Progenitor cell of endocrine pancreas (in vitro differentiated cells): ENCODE measurements around the gene DNM2. TPM values are rescaled to one million over a fixed set of nuclear protein-coding genes. Genes with fewer than 3 reads are reported as not detected.

Experiments
- DNase-seq: peaks from one replicate; pipeline ENCODE4 v3.0.0; 2021; ENCODE audit warnings: low spot score; ENCODE audit not compliant: unreplicated experiment
- H3K27ac Mint-ChIP-seq: 2 replicates; pipeline ENCODE4 v1.8.0; 2021; ENCODE audit warnings: mild to moderate bottlenecking, moderate library complexity, mixed read lengths
- H3K27me3 Mint-ChIP-seq: 2 replicates; pipeline ENCODE4 v1.8.0; 2021; ENCODE audit warnings: mixed read lengths
- H3K36me3 Mint-ChIP-seq: 2 replicates; pipeline ENCODE4 v1.8.0; 2022; ENCODE audit warnings: mixed read lengths; ENCODE audit not compliant: insufficient read depth
- H3K4me1 Mint-ChIP-seq: 2 replicates; pipeline ENCODE4 v1.8.0; 2021; ENCODE audit warnings: low read depth, mixed read lengths
- H3K4me3 Mint-ChIP-seq: 2 replicates; pipeline ENCODE4 v1.8.0; 2021; ENCODE audit warnings: low read depth, mild to moderate bottlenecking, moderate library complexity, mixed read lengths
- H3K9me3 Mint-ChIP-seq: 2 replicates; pipeline ENCODE4 v1.8.0; 2021; ENCODE audit warnings: low read depth, mixed read lengths
- total RNA-seq: library from RNA; stranded (reverse); gene quantifications from 2 replicates; pipeline ENCODE4 v1.2.1, GENCODE V29; 2021
- TF ChIP-seq, protein P1 (sequence below): fragments of 200-600 bp; sonication (generic); IDR thresholded peaks from one replicate; pipeline ENCODE4 v1.5.0; 2021; ENCODE audit warnings: antibody characterized with exemption, mild to moderate bottlenecking; ENCODE audit not compliant: unreplicated experiment

DNM2 gene
- total RNA-seq, 1 donor from 2014 or later = 124 TPM

DNA sequence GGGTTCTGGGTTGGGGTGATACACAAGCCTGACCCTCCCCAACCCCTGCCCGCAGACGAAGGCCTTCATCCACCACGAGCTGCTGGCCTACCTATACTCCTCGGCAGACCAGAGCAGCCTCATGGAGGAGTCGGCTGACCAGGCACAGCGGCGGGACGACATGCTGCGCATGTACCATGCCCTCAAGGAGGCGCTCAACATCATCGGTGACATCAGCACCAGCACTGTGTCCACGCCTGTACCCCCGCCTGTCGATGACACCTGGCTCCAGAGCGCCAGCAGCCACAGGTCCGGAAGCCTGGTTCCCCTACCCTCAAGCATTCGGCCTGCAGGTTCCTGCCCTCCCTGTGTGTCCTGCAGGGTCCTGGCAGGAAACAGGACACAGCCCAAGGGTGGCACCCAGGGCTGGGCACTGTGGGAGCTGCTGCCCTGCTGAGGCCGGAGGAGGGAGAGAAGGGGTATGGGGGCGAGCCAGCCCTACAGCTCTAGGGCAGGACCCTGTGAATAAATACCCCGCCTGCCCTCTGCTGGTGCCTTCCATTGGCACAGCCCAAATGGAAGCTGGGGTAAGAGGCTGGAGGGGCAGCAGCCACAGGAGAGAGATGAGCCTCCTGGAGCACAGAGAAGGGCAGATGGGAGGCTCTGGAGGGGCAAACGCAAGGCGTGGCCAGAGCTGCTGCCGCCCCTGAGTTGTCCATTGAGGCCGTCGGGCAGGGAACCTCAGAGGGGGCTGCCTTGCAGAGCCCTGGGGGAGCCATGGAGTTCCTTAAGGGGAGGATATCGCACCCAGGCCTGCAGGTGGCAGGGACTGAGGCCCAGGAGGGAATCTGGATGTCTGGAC, 111.3 kb downstream of the DNM2 start:
- TF ChIP-seq, protein P1, sequence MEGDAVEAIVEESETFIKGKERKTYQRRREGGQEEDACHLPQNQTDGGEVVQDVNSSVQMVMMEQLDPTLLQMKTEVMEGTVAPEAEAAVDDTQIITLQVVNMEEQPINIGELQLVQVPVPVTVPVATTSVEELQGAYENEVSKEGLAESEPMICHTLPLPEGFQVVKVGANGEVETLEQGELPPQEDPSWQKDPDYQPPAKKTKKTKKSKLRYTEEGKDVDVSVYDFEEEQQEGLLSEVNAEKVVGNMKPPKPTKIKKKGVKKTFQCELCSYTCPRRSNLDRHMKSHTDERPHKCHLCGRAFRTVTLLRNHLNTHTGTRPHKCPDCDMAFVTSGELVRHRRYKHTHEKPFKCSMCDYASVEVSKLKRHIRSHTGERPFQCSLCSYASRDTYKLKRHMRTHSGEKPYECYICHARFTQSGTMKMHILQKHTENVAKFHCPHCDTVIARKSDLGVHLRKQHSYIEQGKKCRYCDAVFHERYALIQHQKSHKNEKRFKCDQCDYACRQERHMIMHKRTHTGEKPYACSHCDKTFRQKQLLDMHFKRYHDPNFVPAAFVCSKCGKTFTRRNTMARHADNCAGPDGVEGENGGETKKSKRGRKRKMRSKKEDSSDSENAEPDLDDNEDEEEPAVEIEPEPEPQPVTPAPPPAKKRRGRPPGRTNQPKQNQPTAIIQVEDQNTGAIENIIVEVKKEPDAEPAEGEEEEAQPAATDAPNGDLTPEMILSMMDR = no peak
- H3K9me3 Mint-ChIP-seq = no peaks in the 10 kb centered on the region
- H3K4me3 Mint-ChIP-seq = no peak overlapping the region
- no peaks in the 10 kb centered on the region for H3K4me1 Mint-ChIP-seq
- DNase-seq = no peak
- no peaks in the 10 kb centered on the region for H3K27me3 Mint-ChIP-seq
- H3K27ac Mint-ChIP-seq = peak overlapping the region; percentile 85
- H3K36me3 Mint-ChIP-seq = peaks cover 7% of the 10 kb centered on the region

DNA sequence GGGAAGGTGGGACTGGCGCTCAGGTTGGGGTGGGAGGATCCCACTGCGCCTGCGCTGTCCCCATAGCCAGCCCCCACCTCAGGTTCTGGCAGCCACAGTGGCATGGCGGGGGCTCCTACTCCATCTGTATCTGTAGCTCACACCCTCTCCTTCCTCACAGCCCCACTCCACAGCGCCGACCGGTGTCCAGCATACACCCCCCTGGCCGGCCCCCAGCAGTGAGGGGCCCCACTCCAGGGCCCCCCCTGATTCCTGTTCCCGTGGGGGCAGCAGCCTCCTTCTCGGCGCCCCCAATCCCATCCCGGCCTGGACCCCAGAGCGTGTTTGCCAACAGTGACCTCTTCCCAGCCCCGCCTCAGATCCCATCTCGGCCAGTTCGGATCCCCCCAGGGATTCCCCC, 112.1 kb downstream of the DNM2 start:
- TF ChIP-seq, protein P1 = no peak
- Mint-ChIP-seq H3K27ac (peak overlapping the region; percentile 85), H3K36me3 (peaks cover 6% of the 10 kb centered on the region)

DNA sequence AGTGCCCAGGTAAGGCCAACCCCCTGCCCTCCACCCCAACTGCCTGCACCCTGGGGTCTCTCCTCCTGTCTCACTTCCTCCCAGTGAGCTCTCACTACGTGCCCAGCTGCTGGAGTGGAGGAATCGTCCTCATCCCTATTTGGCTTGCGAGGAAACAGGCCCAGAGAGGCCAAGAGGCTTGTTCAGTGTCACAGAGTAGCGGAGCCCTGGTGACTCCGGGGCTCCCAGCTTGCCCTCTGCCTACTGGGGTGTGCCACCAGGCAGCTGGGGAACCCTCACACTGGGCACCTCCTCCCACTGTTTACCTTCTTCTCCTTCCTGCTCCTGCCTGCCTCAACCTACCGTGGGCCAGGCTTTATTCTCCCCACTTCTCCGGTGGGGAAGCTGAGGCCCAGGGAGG, 112.5 kb downstream of the DNM2 start:
- TF ChIP-seq, protein P1 = no peak
- Mint-ChIP-seq H3K27me3 (no peaks in the 10 kb centered on the region), H3K27ac (no peak overlapping the region), H3K4me3 (no peak overlapping the region), H3K36me3 (peaks cover 5% of the 10 kb centered on the region), H3K4me1 (no peaks in the 10 kb centered on the region), H3K9me3 (no peaks in the 10 kb centered on the region)
- no peak for DNase-seq

More for the DNA sequence above, 112.1 kb downstream of the DNM2 start:
- Mint-ChIP-seq H3K4me1 (no peaks in the 10 kb centered on the region), H3K4me3 (no peak overlapping the region), H3K27me3 (no peaks in the 10 kb centered on the region), H3K9me3 (no peaks in the 10 kb centered on the region)
- DNase-seq = no peak

DNA sequence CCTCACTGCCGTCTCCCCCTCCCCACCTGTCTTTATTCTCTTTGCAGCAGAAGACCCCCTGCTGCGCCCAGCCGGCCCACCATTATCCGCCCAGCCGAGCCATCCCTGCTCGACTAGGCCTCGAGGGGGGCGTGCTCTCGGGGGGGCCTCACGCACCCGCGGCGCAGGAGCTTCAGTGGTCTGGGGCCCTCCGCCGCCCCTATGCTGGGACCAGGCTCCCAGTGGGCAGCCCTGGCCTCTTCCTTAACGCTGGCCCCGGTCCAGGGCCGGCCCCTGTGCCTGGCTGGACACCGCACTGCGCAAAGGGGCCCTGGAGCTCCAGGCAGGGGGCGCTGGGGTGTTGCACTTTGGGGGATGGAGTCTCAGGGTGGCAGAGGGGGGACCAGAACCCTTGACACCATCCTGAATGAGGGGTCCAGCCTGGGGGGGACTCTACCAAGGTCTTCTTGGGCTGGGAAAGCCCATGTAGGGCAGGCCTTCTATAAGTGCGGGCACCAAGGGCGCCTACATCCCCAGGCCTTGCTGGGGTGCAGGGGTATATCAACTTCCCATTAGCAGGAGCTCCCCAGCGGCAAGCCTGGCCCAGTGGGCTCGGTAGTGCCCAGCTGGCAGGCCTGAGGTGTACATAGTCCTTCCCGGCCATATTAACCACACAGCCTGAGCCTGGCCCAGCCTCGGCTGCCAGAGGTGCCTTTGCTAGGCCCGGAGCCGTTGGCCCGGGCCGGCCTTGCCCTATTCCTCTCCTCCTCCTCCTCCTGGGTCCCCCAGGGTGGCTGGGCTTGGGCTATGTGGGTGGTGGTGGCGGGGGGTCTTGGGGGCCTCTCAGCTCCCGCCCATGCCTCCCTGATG, 113.3 kb downstream of the DNM2 start:
- Mint-ChIP-seq H3K27ac (no peak overlapping the region), H3K27me3 (no peaks in the 10 kb centered on the region), H3K4me3 (no peak overlapping the region), H3K4me1 (no peaks in the 10 kb centered on the region), H3K9me3 (no peaks in the 10 kb centered on the region), H3K36me3 (peaks cover 5% of the 10 kb centered on the region)
- TF ChIP-seq, protein P1 = no peak
- no peak for DNase-seq

DNA sequence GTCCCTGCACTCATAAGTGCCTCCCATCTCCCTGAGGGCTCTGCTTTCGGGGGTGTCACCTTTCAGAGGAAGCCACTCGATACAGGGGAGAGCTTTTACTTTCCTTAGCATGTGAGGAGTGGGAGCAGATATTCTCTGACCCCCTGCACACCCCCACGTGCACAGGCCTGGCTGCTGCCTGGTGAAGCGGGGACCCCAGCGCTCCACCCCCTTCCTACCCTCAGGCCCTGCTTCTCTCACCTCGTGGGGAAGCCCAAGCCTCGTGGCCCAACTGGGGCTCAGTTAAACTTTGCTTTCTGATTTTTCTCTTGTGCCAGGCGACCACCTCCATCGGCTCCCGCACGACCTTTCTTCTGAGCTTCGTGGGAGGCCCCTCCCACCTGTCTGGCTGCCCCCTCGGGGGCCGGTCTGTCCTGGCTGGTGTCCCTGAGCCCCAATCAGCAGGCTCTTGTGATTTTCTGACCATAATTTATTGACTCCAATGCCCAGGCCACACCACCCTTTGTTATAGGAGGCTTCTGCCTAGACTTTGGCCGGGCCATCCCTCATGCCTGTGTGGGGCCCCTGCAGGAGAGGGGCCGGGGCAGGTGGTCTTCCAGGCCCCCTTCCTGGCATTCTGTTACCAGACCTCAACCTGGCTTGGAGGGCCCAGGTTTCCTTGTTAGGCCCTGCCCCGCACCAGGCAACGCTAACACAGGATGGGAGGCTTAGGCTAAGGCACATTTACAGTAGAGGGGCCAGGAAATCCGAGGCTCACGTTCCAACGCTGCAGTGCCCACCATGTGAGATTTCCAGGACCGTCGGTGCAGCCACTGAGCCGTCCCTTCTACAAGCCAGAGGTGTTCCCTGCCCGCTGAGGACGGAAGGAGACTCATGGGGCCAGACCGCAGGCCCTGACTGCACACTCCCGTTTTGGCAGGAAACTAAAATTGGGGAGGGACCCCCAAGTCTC, 114.4 kb downstream of the DNM2 start:
- H3K36me3 Mint-ChIP-seq = peaks cover 5% of the 10 kb centered on the region
- no peaks in the 10 kb centered on the region for H3K27me3 Mint-ChIP-seq
- peaks cover 7% of the 10 kb centered on the region for H3K9me3 Mint-ChIP-seq
- H3K4me3 Mint-ChIP-seq = no peak overlapping the region
- no peak overlapping the region for H3K27ac Mint-ChIP-seq
- no peak for DNase-seq
- TF ChIP-seq, protein P1 = no peak
- no peaks in the 10 kb centered on the region for H3K4me1 Mint-ChIP-seq
